SK-N-SH treated with all-trans-retinoic acid at 6 μM for 48 hours (cell line): ENCODE data around the gene TNN.

Experiments used
- ATAC-seq: fragments of 200-7000 bp; cut with Tn5 transposase; 3 replicates; pipeline ENCODE4 v1.9.1; 2020; ENCODE audit warnings: mild to moderate bottlenecking, moderate library complexity
- BACH2 ChIP-seq: fragments of 250-450 bp; sonication (Bioruptor Pico); IDR thresholded peaks from 2 replicates; pipeline ENCODE4 v1.9.0; 2021; ENCODE audit warnings: mild to moderate bottlenecking, borderline replicate concordance
- CSDC2 ChIP-seq: fragments of 250-450 bp; sonication (Bioruptor Pico); IDR thresholded peaks from 2 replicates; pipeline ENCODE4 v1.5.0; 2020; ENCODE audit warnings: mild to moderate bottlenecking, moderate library complexity
- CSRNP3 ChIP-seq: fragments of 250-450 bp; sonication (Bioruptor Pico); IDR thresholded peaks from 2 replicates; pipeline ENCODE4 v1.5.1; 2021; ENCODE audit warnings: mild to moderate bottlenecking, moderate library complexity
- ESRRG ChIP-seq: fragments of 250-450 bp; sonication (Bioruptor Pico); IDR thresholded peaks from 2 replicates; pipeline ENCODE4 v1.6.1; 2021; ENCODE audit warnings: mild to moderate bottlenecking
- ISL1 ChIP-seq: fragments of 250-450 bp; sonication (Bioruptor Pico); IDR thresholded peaks from 2 replicates; pipeline ENCODE4 v2.1.2; 2022; ENCODE audit warnings: mild to moderate bottlenecking, moderate library complexity
- OSR1 ChIP-seq: fragments of 250-450 bp; sonication (Bioruptor Pico); IDR thresholded peaks from 2 replicates; pipeline ENCODE4 v1.8.0; 2022; ENCODE audit warnings: moderate library complexity, mild to moderate bottlenecking, inconsistent platforms
- PATZ1 ChIP-seq: fragments of 250-450 bp; sonication (Bioruptor Pico); IDR thresholded peaks from 2 replicates; pipeline ENCODE4 v1.8.0; 2020; ENCODE audit warnings: mild to moderate bottlenecking, moderate library complexity, borderline replicate concordance
- PPARA ChIP-seq: fragments of 250-450 bp; sonication (Bioruptor Pico); IDR thresholded peaks from 2 replicates; pipeline ENCODE4 v1.5.0; 2020; ENCODE audit warnings: mild to moderate bottlenecking, borderline replicate concordance
- RARB ChIP-seq: fragments of 250-450 bp; sonication (Bioruptor Pico); IDR thresholded peaks from 2 replicates; pipeline ENCODE4 v1.8.0; 2021; ENCODE audit warnings: mild to moderate bottlenecking, moderate library complexity
- SNAI2 ChIP-seq: fragments of 250-450 bp; sonication (Bioruptor Pico); IDR thresholded peaks from 2 replicates; pipeline ENCODE4 v1.5.0; 2020; ENCODE audit warnings: mild to moderate bottlenecking, moderate library complexity
- TCF4 ChIP-seq: fragments of 250-450 bp; sonication (Bioruptor Pico); IDR thresholded peaks from 2 replicates; pipeline ENCODE4 v1.8.0; 2021; ENCODE audit warnings: mild to moderate bottlenecking, moderate library complexity, borderline replicate concordance
- TSHZ2 ChIP-seq: fragments of 250-450 bp; sonication (Bioruptor Pico); IDR thresholded peaks from 2 replicates; pipeline ENCODE4 v1.5.0; 2020; ENCODE audit warnings: mild to moderate bottlenecking, moderate library complexity
- ZC3H10 ChIP-seq: fragments of 250-450 bp; sonication (Bioruptor Pico); IDR thresholded peaks from 2 replicates; pipeline ENCODE4 v1.5.1; 2021; ENCODE audit warnings: mild to moderate bottlenecking, moderate library complexity
- ZFP3 ChIP-seq: fragments of 250-450 bp; sonication (Bioruptor Pico); IDR thresholded peaks from 2 replicates; pipeline ENCODE4 v1.5.0; 2020; ENCODE audit warnings: mild to moderate bottlenecking, moderate library complexity
- ZFP30 ChIP-seq: fragments of 450-650 bp; formaldehyde crosslinking; IDR thresholded peaks from 2 replicates; pipeline ENCODE4 v1.5.0; 2022; ENCODE audit warnings: mild to moderate bottlenecking, moderate library complexity
- ZNF565 ChIP-seq: fragments of 450-650 bp; formaldehyde crosslinking; conservative IDR thresholded peaks from 2 replicates; pipeline ENCODE4 v1.5.0; 2020; ENCODE audit warnings: low read depth, mild to moderate bottlenecking, moderate library complexity
- ZNF70 ChIP-seq: fragments of 450-650 bp; formaldehyde crosslinking; IDR thresholded peaks from 2 replicates; pipeline ENCODE4 v1.5.0; 2020; ENCODE audit warnings: mild to moderate bottlenecking, moderate library complexity
- ZNF8 ChIP-seq: fragments of 450-650 bp; formaldehyde crosslinking; IDR thresholded peaks from 2 replicates; pipeline ENCODE4 v1.5.0; 2020; ENCODE audit warnings: mild to moderate bottlenecking, moderate library complexity
- TF ChIP-seq, protein P1 (sequence below): fragments of 250-450 bp; sonication (Bioruptor Pico); IDR thresholded peaks from 2 replicates; pipeline ENCODE4 v1.8.0; 2021; ENCODE audit warnings: low read depth, mild to moderate bottlenecking, moderate library complexity, borderline replicate concordance

Gene TNN

DNA sequence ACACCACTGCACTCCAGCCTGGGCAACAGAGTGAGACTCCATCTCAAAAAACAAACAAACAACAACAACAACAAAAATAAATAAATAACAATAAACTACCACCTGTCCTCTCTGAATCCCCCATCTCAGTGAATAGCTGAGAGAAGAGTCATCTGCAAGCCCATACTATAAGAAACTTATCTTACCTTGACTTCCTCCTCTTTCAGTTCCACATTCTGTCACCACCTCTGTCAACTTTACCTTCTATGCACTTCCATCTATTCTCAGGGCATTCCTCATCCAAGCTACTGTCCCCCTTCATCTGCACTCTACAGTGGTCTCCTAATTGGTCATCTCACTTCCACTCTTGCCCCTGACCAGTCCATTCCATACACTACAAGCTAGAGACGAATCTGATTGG is 66.9 kb downstream of the TNN start:
- no peak for TF ChIP-seq ZC3H10 (CRISPR knock-in tag)
- no peak for TF ChIP-seq ZNF8 (CRISPR knock-in tag)
- TF ChIP-seq ZNF565 (CRISPR knock-in tag): no peak
- no peak for TF ChIP-seq ZNF70 (CRISPR knock-in tag)
- no peak for TF ChIP-seq ZFP3
- TF ChIP-seq TCF4 (CRISPR knock-in tag): no peak
- TF ChIP-seq TSHZ2 (CRISPR knock-in tag): no peak
- no peak for TF ChIP-seq BACH2
- TF ChIP-seq OSR1: no peak
- no peak for TF ChIP-seq SNAI2 (CRISPR knock-in tag)
- no peak for TF ChIP-seq CSDC2 (CRISPR knock-in tag)
- TF ChIP-seq PPARA (CRISPR knock-in tag): no peak
- no peak for TF ChIP-seq ISL1 (CRISPR knock-in tag)
- no peak for TF ChIP-seq RARB (CRISPR knock-in tag)
- TF ChIP-seq ESRRG: no peak
- TF ChIP-seq PATZ1 (CRISPR knock-in tag): no peak
- TF ChIP-seq, protein P1, sequence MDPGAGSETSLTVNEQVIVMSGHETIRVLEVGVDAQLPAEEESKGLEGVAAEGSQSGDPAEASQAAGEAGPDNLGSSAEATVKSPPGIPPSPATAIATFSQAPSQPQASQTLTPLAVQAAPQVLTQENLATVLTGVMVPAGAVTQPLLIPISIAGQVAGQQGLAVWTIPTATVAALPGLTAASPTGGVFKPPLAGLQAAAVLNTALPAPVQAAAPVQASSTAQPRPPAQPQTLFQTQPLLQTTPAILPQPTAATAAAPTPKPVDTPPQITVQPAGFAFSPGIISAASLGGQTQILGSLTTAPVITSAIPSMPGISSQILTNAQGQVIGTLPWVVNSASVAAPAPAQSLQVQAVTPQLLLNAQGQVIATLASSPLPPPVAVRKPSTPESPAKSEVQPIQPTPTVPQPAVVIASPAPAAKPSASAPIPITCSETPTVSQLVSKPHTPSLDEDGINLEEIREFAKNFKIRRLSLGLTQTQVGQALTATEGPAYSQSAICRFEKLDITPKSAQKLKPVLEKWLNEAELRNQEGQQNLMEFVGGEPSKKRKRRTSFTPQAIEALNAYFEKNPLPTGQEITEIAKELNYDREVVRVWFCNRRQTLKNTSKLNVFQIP (CRISPR knock-in tag): no peak
- TF ChIP-seq CSRNP3 (CRISPR knock-in tag): no peak
- no peak for TF ChIP-seq ZFP30 (CRISPR knock-in tag)
- ATAC-seq: no peak

DNA sequence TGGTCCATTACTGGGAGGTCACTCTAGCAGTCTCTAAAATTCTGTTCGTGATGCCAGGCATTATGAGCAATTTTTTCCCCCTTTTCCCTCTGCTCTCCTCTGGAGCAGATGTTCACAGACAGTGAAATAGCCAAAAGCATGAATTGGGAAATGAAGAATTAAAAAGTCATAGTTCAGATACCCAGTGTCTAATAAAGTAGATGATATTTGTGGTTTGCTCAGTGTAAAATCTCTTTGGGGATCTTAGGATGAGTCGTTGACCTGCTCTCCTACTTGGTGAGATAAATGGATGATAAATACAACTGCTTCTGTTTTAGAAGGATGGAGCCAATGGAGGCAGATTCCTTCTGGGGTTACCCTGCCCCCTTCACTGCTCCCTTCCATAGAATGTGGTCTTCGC is 68.6 kb downstream of the TNN start:
- no peak for ATAC-seq

GRCh38 chr1:175137369-175137768 is 69.7 kb downstream of the TNN start:
- ATAC-seq: no peak
- no peak for TF ChIP-seq RARB (CRISPR knock-in tag)
- TF ChIP-seq, protein P1 (CRISPR knock-in tag): no peak
- TF ChIP-seq TSHZ2 (CRISPR knock-in tag): no peak
- TF ChIP-seq ZNF70 (CRISPR knock-in tag): no peak
- TF ChIP-seq CSRNP3 (CRISPR knock-in tag): no peak
- TF ChIP-seq ZNF565 (CRISPR knock-in tag): no peak
- TF ChIP-seq PATZ1 (CRISPR knock-in tag): no peak

More for the DNA sequence above, 68.6 kb downstream of the TNN start:
- TF ChIP-seq PPARA (CRISPR knock-in tag) (no peak), ZFP30 (CRISPR knock-in tag) (no peak), TCF4 (CRISPR knock-in tag) (no peak), SNAI2 (CRISPR knock-in tag) (no peak), ZC3H10 (CRISPR knock-in tag) (no peak), OSR1 (no peak)
